Measurements from ENCODE around the gene TTC23.

Gene TTC23

GRCh38 chr15:99187936-99188335 is 61.4 kb downstream of the TTC23 start:
- no peak for DNase-seq

- no peak for DNase-seq
These were observed 63.8 kb downstream of the TTC23 start for GRCh38 chr15:99185414-99186130.

- DNase-seq = no peak
These were observed 66.6 kb downstream of the TTC23 start for GRCh38 chr15:99182791-99183190.

GRCh38 chr15:99181545-99181971 is 67.8 kb downstream of the TTC23 start:
- DNase-seq = no peak

GRCh38 chr15:99180964-99181306 is 68.4 kb downstream of the TTC23 start:
- no peak for DNase-seq

- no peak for DNase-seq
These were observed 69.1 kb downstream of the TTC23 start for GRCh38 chr15:99180086-99180963.

- no peak for DNase-seq
These were observed 71.7 kb downstream of the TTC23 start for GRCh38 chr15:99177679-99178078.

- DNase-seq = no peak
These were observed 72.6 kb downstream of the TTC23 start for GRCh38 chr15:99176757-99177156.

GRCh38 chr15:99174567-99175395 is 74.6 kb downstream of the TTC23 start:
- no peak for DNase-seq

- no peak for DNase-seq
These were observed 76.4 kb downstream of the TTC23 start for GRCh38 chr15:99172989-99173388.

- DNase-seq = no peak
These were observed 77.2 kb downstream of the TTC23 start for GRCh38 chr15:99172171-99172570.

GRCh38 chr15:99170476-99171065 is 78.8 kb downstream of the TTC23 start:
- no peak for DNase-seq

- no peak for DNase-seq
These were observed 79.5 kb downstream of the TTC23 start for GRCh38 chr15:99169769-99170311.

GRCh38 chr15:99168601-99169580 is 80.5 kb downstream of the TTC23 start:
- DNase-seq = no peak

- DNase-seq = no peak
These were observed 81.7 kb downstream of the TTC23 start for GRCh38 chr15:99167640-99168039.

- no peak for DNase-seq
These were observed 82.2 kb downstream of the TTC23 start for GRCh38 chr15:99167201-99167600.

GRCh38 chr15:99165956-99166689 is 83.3 kb downstream of the TTC23 start:
- DNase-seq = no peak

- no peak for DNase-seq
These were observed 84.2 kb downstream of the TTC23 start for GRCh38 chr15:99165020-99165790.

- no peak for DNase-seq
These were observed 85.3 kb downstream of the TTC23 start for GRCh38 chr15:99164119-99164518.

Data from activated naive CD4-positive, alpha-beta T cell treated with anti-CD3 and anti-CD28 coated beads, Interleukin-2, amount 50 U/mL, for 16 hours (primary cell).